ENCODE measurements around the gene MCM5. TPM values are rescaled to one million over a fixed set of nuclear protein-coding genes. Genes with fewer than 3 reads are reported as not detected.

MCM5 gene
- total RNA-seq, 2 experiments from 2014 or later = 21.6 to 22.6 TPM

- Mint-ChIP-seq H3K4me3 (no peak overlapping the region), H3K4me1 (ENCODE audit: low read depth) (no peaks in the 10 kb centered on the region), H3K9me3 (no peaks in the 10 kb centered on the region), H3K27ac (no peak overlapping the region), H3K36me3 (ENCODE audit: low read depth) (no peaks in the 10 kb centered on the region), H3K27me3 (peaks cover 35% of the 10 kb centered on the region)
- Histone ChIP-seq H3K4me1 (ENCODE audit: insufficient read depth, low read length) (peaks cover 12% of the 10 kb centered on the region), H3K27me3 (ENCODE audit: control insufficient read depth in 1 of 2, insufficient read depth in 2 of 2, low read length in 2 of 2) (peaks cover 34 to 36% of the 10 kb centered on the region in 2 experiments), H3K36me3 (ENCODE audit: insufficient read depth, low read length) (no peaks in the 10 kb centered on the region), H3K4me3 (ENCODE audit: low read length) (no peak overlapping the region), H3K27ac (ENCODE audit: low read depth in 1 of 2, low read length in 2 of 2) (no peak overlapping the region), H3K9me3 (ENCODE audit: control insufficient read depth in 1 of 2, insufficient read depth in 1 of 2, low read length in 2 of 2) (no peaks in the 10 kb centered on the region)
- ChIA-PET POLR2A (no interaction called here), CTCF (interaction anchor here (0.6 kb wide), 1 partner anchor 136 kb away, joined by 3 read pairs; no protein-coding TSS in a partner anchor)
- intact Hi-C loops (cut with DNase I, micrococcal nuclease) = no loop called here
- ATAC-seq (ENCODE audit: poor library complexity) (no peak), DNase-seq (no peak)
- no peak for TF ChIP-seq CTCF (IDR thresholded peaks at IDR 0.05)
Measured at GRCh38 chr22:35384527-35384926, 15.4 kb upstream of the MCM5 start.

GRCh38 chr22:35384975-35385588 is 14.9 kb upstream of the MCM5 start:
- Mint-ChIP-seq H3K4me3 (no peak overlapping the region), H3K36me3 (ENCODE audit: low read depth) (no peaks in the 10 kb centered on the region), H3K4me1 (ENCODE audit: low read depth) (no peaks in the 10 kb centered on the region), H3K27ac (no peak overlapping the region), H3K9me3 (no peaks in the 10 kb centered on the region), H3K27me3 (peaks cover 35% of the 10 kb centered on the region)
- no peak for DNase-seq
- TF ChIP-seq CTCF (IDR thresholded peaks at IDR 0.05) = no peak
- POLR2A ChIA-PET = no interaction called here
- H3K27ac ChIP-seq (ENCODE audit: low read depth in 1 of 2, low read length in 2 of 2) = no peak overlapping the region
- H3K4me3 ChIP-seq (ENCODE audit: low read length) = no peak overlapping the region
- no peaks in the 10 kb centered on the region for H3K9me3 ChIP-seq (ENCODE audit: control insufficient read depth in 1 of 2, insufficient read depth in 1 of 2, low read length in 2 of 2)
- H3K27me3 ChIP-seq (ENCODE audit: control insufficient read depth in 1 of 2, insufficient read depth in 2 of 2, low read length in 2 of 2) = peaks cover 32 to 36% of the 10 kb centered on the region in 2 experiments
- H3K4me1 ChIP-seq (ENCODE audit: insufficient read depth, low read length) = peaks cover 12% of the 10 kb centered on the region
- no peaks in the 10 kb centered on the region for H3K36me3 ChIP-seq (ENCODE audit: insufficient read depth, low read length)
- intact Hi-C loops (cut with DNase I, micrococcal nuclease) = no loop called here
- CTCF ChIA-PET = interaction anchor here (0.6 kb wide), 1 partner anchor 137 kb away, joined by 3 read pairs; no protein-coding TSS in a partner anchor
- no peak for ATAC-seq (ENCODE audit: poor library complexity)

- H3K9me3 ChIP-seq (ENCODE audit: control insufficient read depth in 1 of 2, insufficient read depth in 1 of 2, low read length in 2 of 2) = no peaks in the 10 kb centered on the region
- ChIA-PET CTCF (no interaction called here), POLR2A (no interaction called here)
- DNase-seq (no peak), ATAC-seq (ENCODE audit: poor library complexity) (no peak)
- H3K36me3 ChIP-seq (ENCODE audit: insufficient read depth, low read length) = no peaks in the 10 kb centered on the region
- H3K4me3 ChIP-seq (ENCODE audit: low read length) = no peak overlapping the region
- TF ChIP-seq CTCF (IDR thresholded peaks at IDR 0.05) = no peak
- H3K4me1 Mint-ChIP-seq (ENCODE audit: low read depth) = no peaks in the 10 kb centered on the region
- H3K4me1 ChIP-seq (ENCODE audit: insufficient read depth, low read length) = no peaks in the 10 kb centered on the region
- H3K27ac Mint-ChIP-seq = no peak overlapping the region
- no peaks in the 10 kb centered on the region for H3K9me3 Mint-ChIP-seq
- peaks cover 30% of the 10 kb centered on the region for H3K27me3 Mint-ChIP-seq
- intact Hi-C loops (cut with DNase I, micrococcal nuclease) = no loop called here
- no peak overlapping the region for H3K27ac ChIP-seq (ENCODE audit: low read depth in 1 of 2, low read length in 2 of 2)
- no peak overlapping the region for H3K4me3 Mint-ChIP-seq
- peaks cover 20 to 29% of the 10 kb centered on the region in 2 experiments for H3K27me3 ChIP-seq (ENCODE audit: control insufficient read depth in 1 of 2, insufficient read depth in 2 of 2, low read length in 2 of 2)
- no peaks in the 10 kb centered on the region for H3K36me3 Mint-ChIP-seq (ENCODE audit: low read depth)
Measured at GRCh38 chr22:35386670-35387288, 13.2 kb upstream of the MCM5 start.

Measured in CD4-positive, alpha-beta T cell (primary cell).